Stimulated activated CD8-positive, alpha-beta memory T cell treated with anti-CD3 and anti-CD28 coated beads, Interleukin-4, amount 100 ng/mL, for 48 hours (primary cell): ENCODE results near the gene CSPG4.
"Not testable (repeated sequence)": the region's sequence is repeated elsewhere in the genome, so short reads cannot be mapped to it uniquely, and the experiment has no call there.

Source experiments
- DNase-seq: peaks from one replicate; pipeline ENCODE4 v3.0.0-alpha.2; 2020

CSPG4 gene

GRCh38 chr15:75723847-75724660 is 11.4 kb upstream of the CSPG4 start:
- peak; percentile 65 for DNase-seq

GRCh38 chr15:75723171-75723846 is 10.7 kb upstream of the CSPG4 start:
- no peak for DNase-seq

GRCh38 chr15:75721923-75722870 is 9.5 kb upstream of the CSPG4 start:
- no peak for DNase-seq

- no peak for DNase-seq
These were observed 8.9 kb upstream of the CSPG4 start for GRCh38 chr15:75721480-75721922.

GRCh38 chr15:75720787-75721479 is 8.3 kb upstream of the CSPG4 start:
- peak; percentile 79 for DNase-seq

GRCh38 chr15:75720297-75720696 is 7.6 kb upstream of the CSPG4 start:
- no peak for DNase-seq

- no peak for DNase-seq
These were observed 5.7 kb upstream of the CSPG4 start for GRCh38 chr15:75718328-75718727.

- DNase-seq: not testable (repeated sequence)
These were observed 4.4 kb upstream of the CSPG4 start for GRCh38 chr15:75717001-75717400.

- not testable (repeated sequence) for DNase-seq
These were observed 3.8 kb upstream of the CSPG4 start for GRCh38 chr15:75716249-75716950.

- not testable (repeated sequence) for DNase-seq
These were observed 2.7 kb upstream of the CSPG4 start for GRCh38 chr15:75715312-75715832.

GRCh38 chr15:75714195-75714594 is 1.5 kb upstream of the CSPG4 start:
- DNase-seq: no peak

GRCh38 chr15:75713338-75713895 is 769 bp upstream of the CSPG4 start:
- DNase-seq: no peak

- not testable (repeated sequence) for DNase-seq
These were observed 1.2 kb downstream of the CSPG4 start for GRCh38 chr15:75711495-75711894.

GRCh38 chr15:75710874-75711273 is 1.8 kb downstream of the CSPG4 start:
- DNase-seq: peak; percentile 45

GRCh38 chr15:75709458-75709857 is 3.2 kb downstream of the CSPG4 start:
- not testable (repeated sequence) for DNase-seq

- DNase-seq: no peak
These were observed 6.0 kb downstream of the CSPG4 start for GRCh38 chr15:75706682-75706954.

GRCh38 chr15:75705854-75706681 is 6.6 kb downstream of the CSPG4 start:
- no peak for DNase-seq

- DNase-seq: not testable (repeated sequence)
These were observed 7.3 kb downstream of the CSPG4 start for GRCh38 chr15:75705375-75705774.

- no peak for DNase-seq
These were observed 8.0 kb downstream of the CSPG4 start for GRCh38 chr15:75704618-75705017.

GRCh38 chr15:75704263-75704615 is 8.4 kb downstream of the CSPG4 start:
- DNase-seq: no peak
